Astrocyte of the hippocampus (primary cell): ENCODE measurements around the gene CAPG.
"Not testable (repeated sequence)": the region's sequence is repeated elsewhere in the genome, so short reads cannot be mapped to it uniquely, and the experiment has no call there.

Source experiments
- DNase-seq: peaks from one replicate; pipeline ENCODE4 v3.0.0; 2011; ENCODE audit warnings: low read depth, low spot score

CAPG gene

GRCh38 chr2:85409845-85410583, at the start of gene CAPG:
TSS of gene CAPG (minus strand) at chr2:85410366. CDS start at chr2:85402145, 8,221 bp downstream.
- peak; percentile 22 for DNase-seq

- DNase-seq = no peak
These were observed 49.6 kb upstream of the CAPG start for GRCh38 chr2:85459771-85460170.

- no peak for DNase-seq
These were observed 48.7 kb upstream of the CAPG start for GRCh38 chr2:85458601-85459563.

- DNase-seq = peak; percentile 62
These were observed 47.7 kb upstream of the CAPG start for GRCh38 chr2:85457877-85458316.

GRCh38 chr2:85457043-85457442, 46.9 kb upstream of the CAPG start:
- DNase-seq = no peak

GRCh38 chr2:85455552-85456090, 45.5 kb upstream of the CAPG start:
- DNase-seq = no peak

GRCh38 chr2:85453571-85453970, 43.4 kb upstream of the CAPG start:
- no peak for DNase-seq

GRCh38 chr2:85452237-85452636, 42.1 kb upstream of the CAPG start:
- no peak for DNase-seq

GRCh38 chr2:85449214-85449588, 39.0 kb upstream of the CAPG start:
- no peak for DNase-seq

GRCh38 chr2:85448461-85449213, 38.5 kb upstream of the CAPG start:
- no peak for DNase-seq

GRCh38 chr2:85447222-85447585, 37.0 kb upstream of the CAPG start:
- DNase-seq = no peak

GRCh38 chr2:85446296-85447221, 36.4 kb upstream of the CAPG start:
- DNase-seq = no peak

GRCh38 chr2:85445316-85446295, 35.4 kb upstream of the CAPG start:
- DNase-seq = no peak

- no peak for DNase-seq
These were observed 34.5 kb upstream of the CAPG start for GRCh38 chr2:85444629-85445172.

- DNase-seq = no peak
These were observed 31.7 kb upstream of the CAPG start for GRCh38 chr2:85441864-85442263.

GRCh38 chr2:85440729-85441128, 30.6 kb upstream of the CAPG start:
- no peak for DNase-seq

GRCh38 chr2:85439986-85440385, 29.8 kb upstream of the CAPG start:
- no peak for DNase-seq

- DNase-seq = not testable (repeated sequence)
These were observed 29.4 kb upstream of the CAPG start for GRCh38 chr2:85439569-85439968.

GRCh38 chr2:85439025-85439472, 28.9 kb upstream of the CAPG start:
- no peak for DNase-seq
